OCI-LY3 (cell line): ENCODE measurements around the gene GRN.

Experiments used
- CTCF ChIP-seq: fragments of 200-600, 300-600 bp; sonication (generic); IDR thresholded peaks from 2 replicates; pipeline ENCODE4 v1.5.1; 2014; ENCODE audit warnings: antibody characterized with exemption, low read length, low read depth
- EZH2phosphoT487 ChIP-seq: fragments of 200-600 bp; shearing (Covaris generic); IDR thresholded peaks from 2 replicates; pipeline ENCODE4 v1.6.1; 2018; ENCODE audit warnings: antibody characterized with exemption, mixed run types, low read depth

- TF ChIP-seq CTCF = no peak
- TF ChIP-seq EZH2phosphoT487 = no peak
Measured at GRCh38 chr17:44314031-44314430, 31.1 kb upstream of the GRN start.
